Measurements from ENCODE around the gene PBX4. TPM values are rescaled to one million over a fixed set of nuclear protein-coding genes. Genes with fewer than 3 reads are reported as not detected.
A peak's percentile ranks its signal among the peaks of the same experiment; 100 is the strongest.

Gene PBX4
- total RNA-seq, 1 donor from 2014 or later: 3.4 TPM

- intact Hi-C loops (cut with DNase I): no loop called here
- Histone ChIP-seq H3K27me3 (no peaks in the 10 kb centered on the region), H3K4me3 (peak overlapping the region; percentile 8), H3K27ac (no peak overlapping the region), H3K9me3 (no peaks in the 10 kb centered on the region), H3K4me1 (peaks cover 22% of the 10 kb centered on the region), H3K36me3 (peaks cover 33% of the 10 kb centered on the region)
- ATAC-seq: peak; percentile 6
- DNase-seq: no peak
- no peak for TF ChIP-seq CTCF (IDR thresholded peaks at IDR 0.05)
These were observed 43.3 kb upstream of the PBX4 start for GRCh38 chr19:19661675-19662251.

DNA sequence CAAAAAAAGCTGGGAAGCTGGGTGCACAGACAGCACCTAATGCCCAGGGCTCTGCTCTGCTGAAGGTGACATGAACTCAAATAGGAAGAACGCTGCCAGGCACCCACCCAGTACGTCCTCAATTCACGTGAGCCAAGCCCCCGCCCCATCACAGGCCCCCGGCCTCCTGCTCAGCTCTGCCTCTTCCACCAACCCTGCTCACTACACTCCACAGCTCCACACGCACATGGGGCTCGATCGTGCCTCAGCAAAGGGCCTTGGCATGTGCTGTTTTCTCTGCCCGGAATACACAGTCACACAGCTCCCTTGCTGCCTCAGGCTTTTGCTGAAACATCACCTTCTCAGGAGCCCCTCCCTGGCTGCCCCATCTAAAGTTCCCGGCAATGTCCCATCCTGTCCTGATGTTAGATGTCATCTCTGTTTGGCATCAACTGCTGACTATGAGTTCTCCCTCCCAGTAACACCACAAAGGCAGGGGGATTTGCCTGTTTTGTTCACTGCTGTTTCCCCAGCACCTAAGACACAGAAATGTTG is 42.7 kb upstream of the PBX4 start:
- TF ChIP-seq CTCF (IDR thresholded peaks at IDR 0.05): no peak
- intact Hi-C loops (cut with DNase I): no loop called here
- H3K9me3 ChIP-seq: no peaks in the 10 kb centered on the region
- H3K27ac ChIP-seq: no peak overlapping the region
- H3K4me3 ChIP-seq: no peak overlapping the region
- H3K36me3 ChIP-seq: peaks cover 38% of the 10 kb centered on the region
- peaks cover 22% of the 10 kb centered on the region for H3K4me1 ChIP-seq
- ATAC-seq (no peak), DNase-seq (no peak)
- H3K27me3 ChIP-seq: no peaks in the 10 kb centered on the region

- no peak for TF ChIP-seq CTCF (IDR thresholded peaks at IDR 0.05)
- Histone ChIP-seq H3K4me3 (no peak overlapping the region), H3K4me1 (peaks cover 22% of the 10 kb centered on the region), H3K36me3 (peaks cover 53% of the 10 kb centered on the region), H3K9me3 (no peaks in the 10 kb centered on the region), H3K27me3 (no peaks in the 10 kb centered on the region), H3K27ac (no peak overlapping the region)
- DNase-seq: no peak
- no peak for ATAC-seq
- intact Hi-C loops (cut with DNase I): no loop called here
These were observed 41.3 kb upstream of the PBX4 start for GRCh38 chr19:19659646-19660245.

- no peaks in the 10 kb centered on the region for H3K27me3 ChIP-seq
- ATAC-seq (no peak), DNase-seq (no peak)
- H3K4me3 ChIP-seq: no peak overlapping the region
- no peak overlapping the region for H3K27ac ChIP-seq
- TF ChIP-seq CTCF (IDR thresholded peaks at IDR 0.05): no peak
- H3K4me1 ChIP-seq: peaks cover 15% of the 10 kb centered on the region
- peaks cover 77% of the 10 kb centered on the region for H3K36me3 ChIP-seq
- intact Hi-C loops (cut with DNase I): no loop called here
- H3K9me3 ChIP-seq: no peaks in the 10 kb centered on the region
These were observed 38.9 kb upstream of the PBX4 start for GRCh38 chr19:19657397-19657783.

- ATAC-seq (no peak), DNase-seq (no peak)
- peaks cover 83% of the 10 kb centered on the region for H3K36me3 ChIP-seq
- TF ChIP-seq CTCF (IDR thresholded peaks at IDR 0.05): no peak
- peaks cover 8% of the 10 kb centered on the region for H3K4me1 ChIP-seq
- no peak overlapping the region for H3K27ac ChIP-seq
- intact Hi-C loops (cut with DNase I): no loop called here
- no peaks in the 10 kb centered on the region for H3K9me3 ChIP-seq
- H3K4me3 ChIP-seq: no peak overlapping the region
- H3K27me3 ChIP-seq: no peaks in the 10 kb centered on the region
These were observed 38.2 kb upstream of the PBX4 start for GRCh38 chr19:19656451-19657396.
